Activated CD4-positive, alpha-beta T cell treated with anti-CD3 and anti-CD28 coated beads for 1 hour (primary cell): ENCODE data around the gene IFNA16.
"Not testable (repeated sequence)": the region's sequence is repeated elsewhere in the genome, so short reads cannot be mapped to it uniquely, and the experiment has no call there.

Experiments used
- DNase-seq: peaks from one replicate; pipeline ENCODE4 v3.0.0-alpha.2; 2020

Gene IFNA16

DNA sequence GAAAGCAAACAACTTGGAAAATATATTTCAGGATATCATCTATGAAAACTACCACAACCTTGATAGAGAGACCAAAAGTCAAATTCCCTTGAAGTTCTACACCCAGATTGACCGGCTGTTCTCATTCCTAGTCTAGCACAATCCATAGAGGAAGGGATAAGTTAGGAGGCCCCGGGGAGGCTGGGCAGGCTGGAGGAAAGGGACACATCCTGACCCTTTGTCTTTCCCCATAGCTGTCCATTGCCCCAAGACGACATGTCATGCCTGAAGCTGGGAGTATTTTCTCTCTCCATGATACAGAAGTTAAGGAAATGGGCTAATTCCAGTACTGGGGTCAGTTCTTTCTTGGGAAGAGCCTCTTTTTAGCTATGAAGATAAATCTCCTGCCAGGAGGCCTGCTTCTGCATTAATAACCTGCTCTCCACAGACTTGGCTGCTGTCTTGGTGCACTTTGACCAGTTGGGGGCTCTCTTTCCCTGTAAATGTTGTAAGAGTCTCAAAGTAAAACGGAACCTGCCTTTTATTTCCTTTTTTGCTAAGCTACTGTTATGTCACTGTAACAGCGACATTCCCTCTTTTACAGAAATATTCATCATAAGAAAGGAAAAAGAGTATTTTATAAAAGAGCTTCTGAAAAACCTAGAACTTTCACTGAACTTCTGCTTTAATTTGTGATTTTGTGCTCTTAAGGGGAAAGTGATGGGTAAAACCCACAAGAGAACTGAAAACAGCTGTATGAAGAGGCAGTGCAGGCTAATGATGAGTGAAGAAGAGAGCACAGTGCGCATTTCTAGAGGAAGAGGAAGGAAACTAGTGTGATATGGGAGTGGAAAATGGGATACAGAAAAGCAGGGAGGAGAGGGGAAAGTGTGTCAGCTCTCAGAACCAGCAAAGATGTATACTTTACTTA, 22.0 kb downstream of the IFNA16 start:
- not testable (repeated sequence) for DNase-seq

DNA sequence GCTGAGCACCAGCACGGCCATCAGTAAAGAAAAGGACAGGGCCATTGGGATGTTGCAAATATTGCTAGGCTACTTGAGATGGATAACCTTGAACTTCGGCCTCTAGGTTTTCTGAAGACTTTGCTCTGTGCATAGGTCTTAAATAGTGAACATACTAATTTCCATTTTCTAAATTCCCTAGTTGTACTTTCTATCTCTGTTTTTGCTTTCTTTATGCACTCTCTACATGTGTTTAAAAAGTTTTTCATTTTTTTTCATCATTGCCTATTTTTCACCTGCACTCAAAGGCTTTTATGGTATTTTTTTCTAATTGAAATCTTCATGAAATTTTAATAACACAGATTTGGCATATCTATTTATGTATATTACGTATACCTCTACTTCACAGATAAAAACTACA, 29.6 kb downstream of the IFNA16 start, which contains the start of gene IFNA4:
Gene IFNA4 (minus strand): TSS at position 101 of the 400 bp plus-strand sequence. CDS start 56 bp downstream, at position 45.
- DNase-seq: not testable (repeated sequence)

DNA sequence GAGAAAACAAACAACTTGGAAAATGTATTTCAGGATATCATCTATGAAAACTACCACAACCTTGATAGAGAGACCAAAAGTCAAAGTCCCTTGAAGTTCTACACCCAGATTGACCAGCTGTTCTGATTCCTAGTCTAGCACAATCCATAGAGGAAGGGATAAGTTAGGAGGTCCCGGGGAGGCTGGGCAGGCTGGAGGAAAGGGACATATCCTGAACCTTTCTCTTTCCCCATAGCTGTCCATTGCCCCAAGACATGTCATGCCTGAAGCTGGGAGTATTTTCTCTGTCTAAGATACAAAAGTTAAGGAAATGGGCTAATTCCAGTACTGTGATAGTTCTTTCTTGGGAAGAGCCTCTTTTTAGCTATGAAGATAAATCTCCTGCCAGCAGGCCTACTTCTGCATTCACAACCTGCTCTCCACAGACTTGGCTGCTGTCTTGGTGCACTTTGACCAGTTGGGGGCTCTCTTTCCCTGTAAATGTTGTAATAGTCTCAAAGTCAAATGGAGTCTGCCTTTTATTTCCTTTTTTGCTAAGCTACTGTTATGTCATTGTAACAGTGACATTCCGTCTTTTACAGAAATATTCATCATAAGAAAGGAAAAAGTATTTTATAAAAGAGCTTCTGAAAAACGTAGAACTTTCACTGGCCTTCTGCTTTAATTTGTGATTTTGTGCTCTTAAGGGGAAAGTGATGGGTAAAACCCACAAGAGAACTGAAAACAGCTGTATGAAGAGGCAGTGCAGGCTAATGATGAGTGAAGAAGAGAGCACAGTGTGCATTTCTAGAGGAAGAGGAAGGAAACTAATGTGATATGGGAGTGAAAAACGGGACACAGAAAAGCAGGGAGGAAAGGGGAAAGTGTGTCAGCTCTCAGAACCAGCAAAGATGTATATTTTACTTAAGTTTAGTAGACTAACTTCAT, 34.0 kb downstream of the IFNA16 start:
- not testable (repeated sequence) for DNase-seq

DNA sequence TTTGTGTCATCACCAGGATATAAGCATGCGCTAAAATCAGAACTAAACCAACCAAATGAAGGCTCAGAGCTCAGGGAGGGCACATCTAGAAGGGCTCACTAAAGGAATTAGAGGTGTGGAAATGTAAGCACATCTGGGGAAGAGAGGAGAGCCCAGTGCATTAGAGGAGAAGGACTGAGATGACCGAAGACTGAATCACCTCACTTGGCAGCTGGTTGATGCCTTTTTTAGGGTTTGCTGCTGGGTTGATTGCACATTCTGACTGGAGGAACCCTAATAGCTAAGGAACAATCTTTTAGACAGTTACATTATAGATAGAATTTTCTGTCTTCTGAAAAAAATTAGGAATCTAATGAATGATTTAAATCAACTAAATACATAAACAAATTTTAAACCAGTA, 42.4 kb downstream of the IFNA16 start:
- no peak for DNase-seq

DNA sequence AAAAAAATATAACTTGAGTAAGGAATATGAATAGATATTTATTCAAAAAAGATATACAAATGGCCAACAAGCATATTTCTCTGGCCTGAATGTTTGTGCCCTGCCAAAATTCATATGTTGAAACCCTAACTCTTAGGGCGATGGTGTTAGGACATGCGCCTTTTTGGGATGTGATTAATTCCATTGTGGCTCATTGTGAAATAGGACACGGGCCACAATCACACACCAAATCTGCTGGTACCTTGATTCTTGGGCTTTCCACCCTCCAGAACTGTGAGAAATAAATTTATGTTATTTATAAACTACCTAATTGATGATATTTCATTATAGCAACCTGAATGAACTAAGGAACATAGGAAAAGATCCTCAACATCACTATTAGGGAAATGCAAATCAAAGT, 45.0 kb downstream of the IFNA16 start:
- no peak for DNase-seq

DNA sequence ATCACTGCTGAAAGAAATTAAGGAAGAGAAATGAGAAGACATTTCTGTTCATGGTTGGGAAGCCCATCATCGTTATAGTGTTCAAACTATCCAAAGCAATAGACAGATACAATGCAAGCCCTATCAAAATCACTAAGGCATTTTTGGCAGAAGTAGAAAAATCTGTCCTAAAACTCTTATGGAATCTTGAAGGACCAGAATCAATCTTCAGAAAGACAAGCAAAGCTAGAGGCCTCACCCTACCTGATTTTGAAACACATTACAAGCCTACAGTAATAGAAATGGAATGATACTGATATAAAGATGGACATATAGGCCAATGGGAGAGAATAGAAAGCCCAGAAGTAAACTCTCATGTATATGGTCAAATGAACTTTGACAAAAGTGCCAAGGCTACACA, 45.8 kb downstream of the IFNA16 start:
- DNase-seq: no peak

DNA sequence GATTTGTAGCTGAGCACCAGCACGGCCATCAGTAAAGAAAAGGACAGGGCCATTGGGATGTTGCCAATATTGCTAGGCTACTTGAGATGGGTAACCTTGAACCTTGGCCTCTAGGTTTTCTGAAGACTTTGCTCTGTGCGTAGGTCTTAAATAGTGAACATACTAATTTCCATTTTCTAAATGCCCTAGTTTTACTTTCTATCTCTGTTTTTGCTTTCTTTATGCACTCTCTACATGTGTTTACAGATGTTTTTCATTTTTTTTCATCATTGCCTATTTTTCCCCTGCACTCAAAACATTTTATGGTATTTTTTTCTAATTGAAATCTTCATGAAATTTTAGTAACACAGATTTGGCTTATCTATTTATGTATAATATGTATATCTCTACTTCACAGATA, 50.6 kb downstream of the IFNA16 start, which contains the start of gene IFNA21:
Gene IFNA21 (minus strand): TSS at position 101 of the 400 bp plus-strand sequence. CDS start 48 bp downstream, at position 53.
- DNase-seq: not testable (repeated sequence)
